ENCODE results near the gene CDK9. TPM values are rescaled to one million over a fixed set of nuclear protein-coding genes. Genes with fewer than 3 reads are reported as not detected.

The CDK9 gene
- total RNA-seq, 1 donor from 2014 or later, result 78.5 TPM

DNA sequence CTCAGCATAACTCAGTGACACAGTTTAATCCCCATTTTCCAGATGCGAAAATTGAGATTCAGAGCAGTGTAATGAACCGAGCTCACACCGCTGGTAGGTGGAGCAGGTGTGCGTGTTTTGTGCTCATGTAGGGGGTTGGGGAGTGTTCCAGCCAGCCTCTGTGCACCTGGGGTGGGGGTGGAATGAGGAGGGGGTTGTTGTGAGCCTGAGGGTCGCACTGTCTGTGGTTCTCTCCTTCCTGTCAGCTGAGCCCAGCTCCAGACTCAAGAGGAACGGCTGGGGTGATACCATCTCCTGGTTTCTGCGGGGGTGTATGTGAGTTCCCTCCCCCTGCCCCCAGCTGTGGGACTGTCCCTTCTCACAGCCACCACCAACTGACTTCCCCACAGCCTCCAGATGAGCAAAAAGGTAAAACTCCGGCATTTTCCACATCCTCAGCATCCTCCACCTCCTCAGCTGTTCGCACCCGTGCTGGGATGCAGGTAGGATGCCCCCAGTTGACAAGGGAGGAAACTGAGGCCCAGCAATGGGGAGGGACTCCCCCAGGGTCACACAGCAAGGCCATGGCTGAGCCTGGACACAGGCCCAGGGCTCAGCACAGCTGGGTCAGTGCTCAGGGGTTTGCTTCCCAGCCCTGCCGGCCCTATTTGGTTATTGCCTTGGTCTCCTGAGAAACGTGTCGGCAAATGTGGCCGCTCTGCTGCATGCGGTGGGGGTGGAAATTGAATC, 9.5 kb upstream of the CDK9 start:
- TF ChIP-seq, protein P1, sequence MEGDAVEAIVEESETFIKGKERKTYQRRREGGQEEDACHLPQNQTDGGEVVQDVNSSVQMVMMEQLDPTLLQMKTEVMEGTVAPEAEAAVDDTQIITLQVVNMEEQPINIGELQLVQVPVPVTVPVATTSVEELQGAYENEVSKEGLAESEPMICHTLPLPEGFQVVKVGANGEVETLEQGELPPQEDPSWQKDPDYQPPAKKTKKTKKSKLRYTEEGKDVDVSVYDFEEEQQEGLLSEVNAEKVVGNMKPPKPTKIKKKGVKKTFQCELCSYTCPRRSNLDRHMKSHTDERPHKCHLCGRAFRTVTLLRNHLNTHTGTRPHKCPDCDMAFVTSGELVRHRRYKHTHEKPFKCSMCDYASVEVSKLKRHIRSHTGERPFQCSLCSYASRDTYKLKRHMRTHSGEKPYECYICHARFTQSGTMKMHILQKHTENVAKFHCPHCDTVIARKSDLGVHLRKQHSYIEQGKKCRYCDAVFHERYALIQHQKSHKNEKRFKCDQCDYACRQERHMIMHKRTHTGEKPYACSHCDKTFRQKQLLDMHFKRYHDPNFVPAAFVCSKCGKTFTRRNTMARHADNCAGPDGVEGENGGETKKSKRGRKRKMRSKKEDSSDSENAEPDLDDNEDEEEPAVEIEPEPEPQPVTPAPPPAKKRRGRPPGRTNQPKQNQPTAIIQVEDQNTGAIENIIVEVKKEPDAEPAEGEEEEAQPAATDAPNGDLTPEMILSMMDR (IDR thresholded peaks at IDR 0.05; ENCODE audit: insufficient read depth, low read length, severe bottlenecking), result no peak
- H3K36me3 ChIP-seq (ENCODE audit: control insufficient read depth, insufficient read depth, low read length), result no peaks in the 10 kb centered on the region
- H3K27me3 ChIP-seq (ENCODE audit: control insufficient read depth, insufficient read depth, low read length), result no peaks in the 10 kb centered on the region
- H3K4me3 ChIP-seq (ENCODE audit: low read depth, low read length), result no peak overlapping the region
- DNase-seq (ENCODE audit: low read depth) (no peak), FAIRE-seq (no peak)

DNA sequence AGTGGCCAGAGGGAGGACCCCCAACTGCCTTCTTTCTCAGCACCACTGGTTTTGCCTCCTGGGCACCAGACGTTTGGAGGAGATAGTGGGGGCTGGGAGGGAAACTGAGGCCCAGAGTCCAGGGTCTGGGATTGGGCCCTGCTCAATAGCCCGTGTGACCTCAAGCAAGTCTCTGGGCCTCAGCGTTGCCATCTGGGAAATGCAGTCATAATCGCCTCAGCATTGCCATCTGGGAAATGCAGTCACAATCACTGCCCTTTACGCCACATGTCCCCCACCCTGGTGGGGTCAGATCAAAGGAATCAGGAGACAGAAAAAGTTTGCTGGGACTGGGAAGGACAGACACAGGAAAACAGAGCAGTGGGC, 8.9 kb upstream of the CDK9 start:
- TF ChIP-seq, protein P1 (IDR thresholded peaks at IDR 0.05; ENCODE audit: insufficient read depth, low read length, severe bottlenecking), result no peak
- H3K36me3 ChIP-seq (ENCODE audit: control insufficient read depth, insufficient read depth, low read length), result no peaks in the 10 kb centered on the region
- no peaks in the 10 kb centered on the region for H3K27me3 ChIP-seq (ENCODE audit: control insufficient read depth, insufficient read depth, low read length)
- DNase-seq (ENCODE audit: low read depth) (no peak), FAIRE-seq (no peak)
- no peak overlapping the region for H3K4me3 ChIP-seq (ENCODE audit: low read depth, low read length)

DNA sequence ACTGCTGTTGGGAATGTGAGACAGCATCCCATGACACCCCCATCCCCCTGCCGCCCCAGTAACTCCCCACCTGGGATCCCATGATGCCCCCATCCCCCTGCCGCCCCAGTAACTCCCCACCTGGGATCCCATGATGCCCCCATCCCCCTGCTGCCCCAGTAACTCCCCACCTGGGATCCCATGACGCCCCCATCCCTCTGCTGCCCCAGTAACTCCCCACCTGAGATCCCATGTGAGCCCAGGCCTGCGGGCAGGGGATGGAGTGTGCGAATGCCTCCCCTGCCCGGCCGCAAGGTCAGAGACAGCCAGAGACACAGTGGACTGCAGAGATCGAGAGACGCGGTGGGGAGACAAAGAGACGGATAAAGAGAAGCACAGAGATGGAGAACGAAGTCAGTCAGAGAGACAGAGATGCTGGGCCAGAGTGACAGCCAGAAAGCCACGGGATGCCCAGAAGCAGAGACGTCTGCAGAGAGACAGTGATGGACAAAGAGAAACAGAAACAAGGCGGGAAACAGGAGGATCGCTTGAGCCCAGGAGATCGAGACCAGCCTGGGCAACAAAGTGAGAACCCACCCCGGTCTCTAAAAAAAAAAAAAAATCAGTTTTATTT, 8.4 kb upstream of the CDK9 start:
- no peaks in the 10 kb centered on the region for H3K27me3 ChIP-seq (ENCODE audit: control insufficient read depth, insufficient read depth, low read length)
- no peak overlapping the region for H3K4me3 ChIP-seq (ENCODE audit: low read depth, low read length)
- DNase-seq (ENCODE audit: low read depth), result no peak
- TF ChIP-seq, protein P1 (IDR thresholded peaks at IDR 0.05; ENCODE audit: insufficient read depth, low read length, severe bottlenecking), result no peak
- no peaks in the 10 kb centered on the region for H3K36me3 ChIP-seq (ENCODE audit: control insufficient read depth, insufficient read depth, low read length)
- FAIRE-seq, result no peak

DNA sequence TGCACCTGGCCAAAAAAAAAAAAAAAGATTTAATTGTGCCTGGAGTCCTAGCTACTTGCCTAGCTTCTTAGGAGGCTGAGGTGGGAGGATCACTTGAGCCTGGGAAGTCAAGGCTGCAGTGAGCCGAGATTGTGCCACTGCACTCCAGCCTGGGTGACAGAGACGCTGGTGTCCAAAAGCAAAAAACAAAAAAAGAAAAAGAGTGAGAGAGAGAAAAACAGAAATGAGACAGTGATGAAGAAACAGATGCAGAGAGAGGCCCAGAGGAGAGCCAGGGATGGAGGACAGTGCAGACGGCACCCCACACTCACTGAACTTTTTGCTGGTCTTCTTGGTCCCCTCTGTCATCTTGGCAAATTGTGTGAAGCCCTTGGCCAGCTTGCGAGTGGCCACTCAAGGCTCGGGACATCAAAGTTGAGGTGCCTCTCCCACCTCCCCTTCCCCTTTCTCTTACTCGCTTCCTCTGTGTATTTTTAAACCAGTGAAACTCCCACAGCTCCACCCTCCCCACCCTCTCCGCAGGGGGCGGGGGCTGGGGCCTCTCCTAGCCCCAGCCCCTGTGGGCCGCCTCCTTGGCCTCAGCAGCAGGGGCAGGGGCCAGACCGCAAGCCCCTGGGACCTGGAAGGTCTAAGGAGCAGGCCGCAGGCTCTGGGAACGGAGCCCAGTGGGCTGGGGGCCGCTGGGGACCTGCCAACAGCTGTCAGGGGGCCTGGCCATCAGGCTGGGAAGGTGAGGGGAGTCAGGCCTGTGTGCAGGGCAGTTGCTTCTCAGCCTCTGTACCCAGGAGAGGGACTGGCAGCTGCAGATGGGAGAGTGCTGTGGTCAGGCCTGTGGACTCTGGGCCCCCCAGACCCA, 7.3 kb upstream of the CDK9 start, which contains the start of gene SH2D3C:
SH2D3C (minus strand) TSS at position 387 of the 856 bp plus-strand sequence; CDS start at position 348, 39 bp downstream.
- no peak for FAIRE-seq
- no peak for DNase-seq (ENCODE audit: low read depth)
- Histone ChIP-seq H3K27me3 (ENCODE audit: control insufficient read depth, insufficient read depth, low read length) (no peaks in the 10 kb centered on the region), H3K36me3 (ENCODE audit: control insufficient read depth, insufficient read depth, low read length) (no peaks in the 10 kb centered on the region), H3K4me3 (ENCODE audit: low read depth, low read length) (no peak within 1 kb of the TSS)
- TF ChIP-seq, protein P1 (IDR thresholded peaks at IDR 0.05; ENCODE audit: insufficient read depth, low read length, severe bottlenecking), result no peak

DNA sequence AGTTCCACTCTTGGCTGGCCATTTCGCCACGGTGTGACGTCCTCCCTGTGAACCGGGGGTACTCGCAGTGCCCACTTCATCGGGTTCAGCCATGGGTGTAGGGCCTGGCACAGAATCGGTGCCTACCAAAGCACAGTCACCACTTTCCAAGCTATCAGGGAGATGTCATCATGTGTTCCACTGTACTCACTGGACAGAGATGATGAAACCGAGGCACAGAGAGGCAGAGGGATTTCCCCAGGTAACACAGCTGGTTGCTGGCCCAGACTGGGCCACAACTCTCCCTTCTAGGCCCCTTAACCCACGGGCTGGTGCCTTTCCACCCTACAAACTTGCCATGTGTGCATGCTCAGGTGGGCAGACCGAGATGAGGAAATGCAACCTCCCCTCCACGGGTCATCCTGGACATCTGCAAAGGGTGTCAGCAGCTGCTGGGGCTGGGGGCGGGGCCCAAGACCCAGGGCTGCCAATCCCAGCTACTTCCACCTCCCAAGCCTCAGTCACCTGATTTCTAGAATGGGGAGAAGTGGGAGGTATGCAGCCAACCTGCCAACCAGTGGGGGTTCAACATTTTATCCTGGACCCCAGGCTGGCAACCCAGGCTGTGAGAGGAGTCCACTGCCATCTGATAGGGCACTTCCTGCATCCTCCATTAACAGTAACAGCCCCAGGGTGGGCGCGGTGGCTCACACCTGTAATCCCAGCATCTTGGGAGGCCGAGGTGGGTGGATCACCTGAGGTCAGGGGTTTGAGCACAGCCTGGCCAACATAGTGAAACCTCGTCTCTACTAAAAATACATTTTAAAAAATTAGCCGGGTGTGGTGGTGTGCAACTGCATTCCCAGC, 6.5 kb upstream of the CDK9 start:
- TF ChIP-seq, protein P1 (IDR thresholded peaks at IDR 0.05; ENCODE audit: insufficient read depth, low read length, severe bottlenecking), result no peak
- no peaks in the 10 kb centered on the region for H3K36me3 ChIP-seq (ENCODE audit: control insufficient read depth, insufficient read depth, low read length)
- FAIRE-seq (no peak), DNase-seq (ENCODE audit: low read depth) (no peak)
- no peak overlapping the region for H3K4me3 ChIP-seq (ENCODE audit: low read depth, low read length)
- no peaks in the 10 kb centered on the region for H3K27me3 ChIP-seq (ENCODE audit: control insufficient read depth, insufficient read depth, low read length)
